Measurements from ENCODE around the gene PPP2R3C.

DNA sequence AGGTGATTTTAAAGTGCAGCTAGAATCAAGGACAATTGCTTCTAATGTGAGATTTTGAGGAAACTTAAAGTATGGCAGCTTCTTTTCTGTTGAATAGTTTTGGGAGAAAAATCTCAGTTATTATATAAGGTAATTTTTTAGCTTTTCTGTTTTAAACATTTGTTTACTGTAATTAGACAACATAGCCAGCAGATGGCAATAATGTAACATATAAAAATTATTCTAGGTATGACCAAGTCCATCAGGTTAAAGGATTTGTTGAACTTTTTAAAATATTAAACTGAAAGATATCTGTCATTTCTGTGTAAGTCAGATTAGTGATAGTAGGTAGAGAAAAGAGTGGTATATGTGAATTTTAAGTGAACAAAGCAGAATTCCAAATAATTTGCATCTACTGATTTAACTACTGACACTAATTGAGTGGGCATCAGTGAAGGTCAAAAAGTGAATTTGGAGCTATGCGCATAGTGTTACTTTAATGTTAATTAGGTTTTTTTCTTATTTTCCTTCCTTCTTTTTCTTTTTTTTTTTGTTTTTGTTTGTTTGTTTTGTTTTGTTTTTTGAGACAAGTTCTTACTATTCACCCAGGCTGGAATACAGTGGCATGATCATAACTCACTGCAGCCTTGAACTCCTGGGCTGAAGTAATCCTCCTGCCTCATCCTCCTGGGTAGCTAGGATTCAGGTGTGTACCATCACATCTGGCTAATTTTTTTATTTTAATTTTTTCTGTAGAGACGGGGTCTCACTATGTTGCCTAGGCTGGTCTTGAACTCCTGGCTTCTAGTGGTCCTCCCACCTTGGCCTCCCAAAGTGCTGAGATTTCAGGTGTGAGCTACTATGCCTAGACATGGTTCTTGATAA is 19.2 kb upstream of the PPP2R3C start:
- TF ChIP-seq POLR2A (IDR thresholded peaks at IDR 0.05; ENCODE audit: low read length) (no peak), GATA1 (IDR thresholded peaks at IDR 0.05; ENCODE audit: low read depth, low read length) (no peak)

Measured in erythroblast (primary cell).